Parathyroid adenoma (tissue), 2 donors: ENCODE measurements around the gene GOLGA8B.

ENCODE experiments used
- H2AFZ ChIP-seq: fragments of 300-600 bp; sonication (generic); one replicate; pipeline ENCODE4 v1.7.0; 2017; ENCODE audit warnings: antibody characterized with exemption, mild to moderate bottlenecking
- H3K27ac ChIP-seq: fragments of 300-600 bp; sonication (generic); one replicate; pipeline ENCODE4 v1.7.0; 2017
- H3K27me3 ChIP-seq: fragments of 300-600 bp; sonication (generic); one replicate; pipeline ENCODE4 v1.7.0; 2017; ENCODE audit warnings: low read length; ENCODE audit not compliant: control insufficient read depth, insufficient read depth
- H3K36me3 ChIP-seq: fragments of 300-600 bp; sonication (generic); one replicate; pipeline ENCODE4 v1.7.0; 2017; ENCODE audit warnings: low read length; ENCODE audit not compliant: control insufficient read depth, insufficient read depth
- H3K4me1 ChIP-seq: fragments of 300-600 bp; sonication (generic); one replicate; pipeline ENCODE4 v1.7.0; 2017; ENCODE audit warnings: control low read depth
- H3K4me2 ChIP-seq: fragments of 300-600 bp; sonication (generic); one replicate; pipeline ENCODE4 v1.7.0; 2017; ENCODE audit warnings: low read length
- H3K4me3 ChIP-seq: fragments of 300-600 bp; sonication (generic); one replicate; pipeline ENCODE4 v1.7.0; 2017; ENCODE audit warnings: low read depth, low read length
- H3K79me2 ChIP-seq: fragments of 300-600 bp; sonication (generic); one replicate; pipeline ENCODE4 v1.7.0; 2017; ENCODE audit warnings: control low read depth
- H3K9ac ChIP-seq: fragments of 300-600 bp; sonication (generic); one replicate; pipeline ENCODE4 v1.7.0; 2017; ENCODE audit warnings: mild to moderate bottlenecking
- H3K9me3 ChIP-seq: fragments of 300-600 bp; sonication (generic); one replicate; pipeline ENCODE4 v1.7.0; 2017; ENCODE audit warnings: low read length; ENCODE audit not compliant: control insufficient read depth
- TF ChIP-seq, protein P1 (sequence below): fragments of 300-600 bp; sonication (generic); IDR thresholded peaks from one replicate; pipeline ENCODE4 v1.7.0; 2017; ENCODE audit warnings: antibody characterized with exemption, mild to moderate bottlenecking
- donor health status: primary hyperparathyroidism.

The GOLGA8B gene

DNA sequence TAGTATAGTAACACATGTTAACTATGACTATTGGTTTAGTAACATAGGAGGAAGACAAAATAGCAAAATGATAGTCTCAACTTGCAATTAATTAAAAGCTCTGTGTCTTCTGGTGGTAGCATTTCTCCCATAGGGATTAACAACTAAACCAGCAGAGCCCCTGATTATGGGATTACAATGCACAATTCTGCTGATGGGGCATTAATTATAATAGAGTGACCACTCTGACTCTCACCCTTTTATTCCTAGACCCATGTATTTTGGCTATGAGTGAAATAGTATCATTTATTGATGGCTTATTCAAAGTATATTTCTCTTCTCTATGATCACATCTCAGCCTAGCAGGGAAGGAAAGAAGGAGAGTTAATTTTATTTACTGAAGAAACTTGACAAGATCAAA, 17.5 kb upstream of the GOLGA8B start:
- H3K4me3 ChIP-seq = no peak overlapping the region
- no peaks in the 10 kb centered on the region for H3K79me2 ChIP-seq
- TF ChIP-seq, protein P1, sequence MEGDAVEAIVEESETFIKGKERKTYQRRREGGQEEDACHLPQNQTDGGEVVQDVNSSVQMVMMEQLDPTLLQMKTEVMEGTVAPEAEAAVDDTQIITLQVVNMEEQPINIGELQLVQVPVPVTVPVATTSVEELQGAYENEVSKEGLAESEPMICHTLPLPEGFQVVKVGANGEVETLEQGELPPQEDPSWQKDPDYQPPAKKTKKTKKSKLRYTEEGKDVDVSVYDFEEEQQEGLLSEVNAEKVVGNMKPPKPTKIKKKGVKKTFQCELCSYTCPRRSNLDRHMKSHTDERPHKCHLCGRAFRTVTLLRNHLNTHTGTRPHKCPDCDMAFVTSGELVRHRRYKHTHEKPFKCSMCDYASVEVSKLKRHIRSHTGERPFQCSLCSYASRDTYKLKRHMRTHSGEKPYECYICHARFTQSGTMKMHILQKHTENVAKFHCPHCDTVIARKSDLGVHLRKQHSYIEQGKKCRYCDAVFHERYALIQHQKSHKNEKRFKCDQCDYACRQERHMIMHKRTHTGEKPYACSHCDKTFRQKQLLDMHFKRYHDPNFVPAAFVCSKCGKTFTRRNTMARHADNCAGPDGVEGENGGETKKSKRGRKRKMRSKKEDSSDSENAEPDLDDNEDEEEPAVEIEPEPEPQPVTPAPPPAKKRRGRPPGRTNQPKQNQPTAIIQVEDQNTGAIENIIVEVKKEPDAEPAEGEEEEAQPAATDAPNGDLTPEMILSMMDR = no peak
- H3K36me3 ChIP-seq = no peaks in the 10 kb centered on the region
- H3K4me2 ChIP-seq = no peak overlapping the region
- H3K27ac ChIP-seq = no peak overlapping the region
- H3K9me3 ChIP-seq = no peaks in the 10 kb centered on the region
- H3K4me1 ChIP-seq = no peaks in the 10 kb centered on the region
- H2AFZ ChIP-seq = no peak overlapping the region
- H3K9ac ChIP-seq = no peak overlapping the region
- no peaks in the 10 kb centered on the region for H3K27me3 ChIP-seq

- Histone ChIP-seq H3K79me2 (no peaks in the 10 kb centered on the region), H3K4me2 (no peak overlapping the region), H2AFZ (no peak overlapping the region), H3K9me3 (no peaks in the 10 kb centered on the region), H3K27ac (no peak overlapping the region), H3K27me3 (no peaks in the 10 kb centered on the region), H3K36me3 (no peaks in the 10 kb centered on the region), H3K4me1 (no peaks in the 10 kb centered on the region), H3K9ac (no peak overlapping the region), H3K4me3 (no peak overlapping the region)
- TF ChIP-seq, protein P1 = no peak
Observed at GRCh38 chr15:34598799-34599585, 15.5 kb upstream of the GOLGA8B start.

- Histone ChIP-seq H3K4me3 (no peak overlapping the region), H3K4me1 (no peaks in the 10 kb centered on the region), H2AFZ (no peak overlapping the region), H3K9ac (no peak overlapping the region), H3K27me3 (no peaks in the 10 kb centered on the region), H3K79me2 (no peaks in the 10 kb centered on the region), H3K27ac (no peak overlapping the region), H3K36me3 (no peaks in the 10 kb centered on the region), H3K4me2 (no peak overlapping the region), H3K9me3 (no peaks in the 10 kb centered on the region)
- TF ChIP-seq, protein P1 = no peak
Observed at GRCh38 chr15:34597316-34597715, 13.9 kb upstream of the GOLGA8B start.

- no peaks in the 10 kb centered on the region for H3K9me3 ChIP-seq
- H3K27me3 ChIP-seq = no peaks in the 10 kb centered on the region
- no peak overlapping the region for H3K4me2 ChIP-seq
- no peaks in the 10 kb centered on the region for H3K36me3 ChIP-seq
- H3K9ac ChIP-seq = no peak overlapping the region
- TF ChIP-seq, protein P1 = no peak
- H3K4me3 ChIP-seq = no peak overlapping the region
- no peaks in the 10 kb centered on the region for H3K4me1 ChIP-seq
- no peak overlapping the region for H3K27ac ChIP-seq
- H3K79me2 ChIP-seq = no peaks in the 10 kb centered on the region
- H2AFZ ChIP-seq = no peak overlapping the region
Observed at GRCh38 chr15:34594361-34594760, 10.9 kb upstream of the GOLGA8B start.

DNA sequence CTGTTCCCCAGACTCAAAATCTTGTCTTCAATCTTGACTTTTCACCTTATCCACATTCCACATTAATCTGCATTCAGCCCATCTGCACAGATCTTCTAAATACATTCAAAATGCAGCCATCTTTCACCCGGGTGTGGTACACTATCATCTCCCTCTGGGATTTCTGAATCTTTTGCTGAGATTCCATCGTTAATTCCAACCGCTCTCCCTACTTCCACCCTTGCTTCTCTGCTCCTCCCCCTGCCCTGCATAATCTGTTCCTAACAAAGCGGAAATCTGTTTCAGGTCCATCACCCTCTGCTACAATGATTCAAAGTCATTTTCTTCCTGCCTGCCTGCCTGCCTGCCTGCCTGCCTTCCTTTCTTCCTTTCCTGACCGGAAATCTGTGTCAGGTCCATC, 7.9 kb upstream of the GOLGA8B start:
- no peaks in the 10 kb centered on the region for H3K4me1 ChIP-seq
- H3K9me3 ChIP-seq = no peaks in the 10 kb centered on the region
- no peaks in the 10 kb centered on the region for H3K27me3 ChIP-seq
- no peaks in the 10 kb centered on the region for H3K36me3 ChIP-seq
- TF ChIP-seq, protein P1 = no peak
- H3K79me2 ChIP-seq = no peaks in the 10 kb centered on the region
- no peak overlapping the region for H2AFZ ChIP-seq
- H3K4me3 ChIP-seq = no peak overlapping the region
- no peak overlapping the region for H3K9ac ChIP-seq
- H3K4me2 ChIP-seq = no peak overlapping the region
- no peak overlapping the region for H3K27ac ChIP-seq
